Caco-2 (cell line): ENCODE measurements around the gene PTRH2. TPM values are rescaled to one million over a fixed set of nuclear protein-coding genes. Genes with fewer than 3 reads are reported as not detected.

Source experiments
- BruUV-seq: library from RNA; stranded (reverse); fragments of 400-500 nt; replicated peaks from 2 replicates; lab custom pipeline; 2021; lab: Mats Ljungman, UMichigan
- CTCF ChIA-PET: fragments of 300-600 bp; sonication (Branson Sonifier 250); formaldehyde crosslinking; loops from one replicate; lab custom pipeline; 2022; ENCODE audit warnings: antibody characterized with exemption; lab: Charles Lee
- POLR2A ChIA-PET: fragments of 300-600 bp; sonication (Branson Sonifier 250); formaldehyde crosslinking; loops from one replicate; lab custom pipeline; 2022; ENCODE audit warnings: antibody characterized with exemption; lab: Charles Lee
- DNase-seq, 2 experiments: peaks; one replicate each; pipeline versions ENCODE4 v3.0.0 to v3.0.0-alpha.2; 2020 to 2022
- H3K27me3 ChIP-seq: replicated peaks from 2 replicates; pipeline ENCODE4 v1.6.0; 2011; ENCODE audit warnings: low read length; ENCODE audit not compliant: control insufficient read depth, insufficient read depth
- H3K36me3 ChIP-seq: 2 replicates; pipeline ENCODE4 v1.5.1; 2011; ENCODE audit warnings: low read length; ENCODE audit not compliant: control insufficient read depth, insufficient read depth
- H3K4me1 ChIP-seq: fragments of 250-450 bp; sonication (Bioruptor Pico); 2 replicates; pipeline ENCODE4 v1.5.1; 2020; ENCODE audit warnings: mild to moderate bottlenecking
- H3K4me3 ChIP-seq: 2 replicates; pipeline ENCODE4 v1.5.1; 2011; ENCODE audit warnings: low read depth, mild to moderate bottlenecking, control low read depth, low read length
- H3K9me3 ChIP-seq: fragments of 250-450 bp; sonication (Bioruptor Pico); 2 replicates; pipeline ENCODE4 v1.5.1; 2020; ENCODE audit warnings: mild to moderate bottlenecking, moderate library complexity
- H3K27ac Mint-ChIP-seq: one replicate; pipeline ENCODE4 v1.8.0; 2022; ENCODE audit warnings: mixed read lengths; ENCODE audit not compliant: unreplicated experiment
- H3K27me3 Mint-ChIP-seq: one replicate; pipeline ENCODE4 v1.8.0; 2022; ENCODE audit warnings: mixed read lengths; ENCODE audit not compliant: insufficient read depth, unreplicated experiment
- H3K36me3 Mint-ChIP-seq: one replicate; pipeline ENCODE4 v1.8.0; 2022; ENCODE audit warnings: mild to moderate bottlenecking, mixed read lengths; ENCODE audit not compliant: insufficient read depth, unreplicated experiment
- H3K4me1 Mint-ChIP-seq: one replicate; pipeline ENCODE4 v1.8.0; 2022; ENCODE audit warnings: low read depth, mixed read lengths; ENCODE audit not compliant: unreplicated experiment
- H3K4me3 Mint-ChIP-seq: one replicate; pipeline ENCODE4 v1.8.0; 2022; ENCODE audit warnings: mild to moderate bottlenecking, moderate library complexity, mixed read lengths; ENCODE audit not compliant: unreplicated experiment
- H3K9me3 Mint-ChIP-seq: one replicate; pipeline ENCODE4 v1.8.0; 2022; ENCODE audit warnings: mixed read lengths; ENCODE audit not compliant: unreplicated experiment
- intact Hi-C: fragments of 100-400 bp; cut with micrococcal nuclease; formaldehyde crosslinking; loops from one replicate; pipeline ENCODE4 v1.10.0; 2022; ENCODE audit not compliant: unreplicated experiment
- total RNA-seq: library from RNA; stranded (reverse); gene quantifications from 2 replicates; pipeline ENCODE4 v1.2.3, GENCODE V29; 2022
- TF ChIP-seq, protein P1 (sequence below), 2 experiments: fragments of 200-600 bp in 1 of 2; IDR thresholded peaks; 1 replicate in 1 of 2; 2 replicates in 1 of 2; pipeline versions ENCODE4 v1.5.1 to v1.8.0; 2011 to 2022; ENCODE audit warnings: antibody characterized with exemption in 1 of 2, control low read depth in 1 of 2, inconsistent platforms in 1 of 2, low read depth in 1 of 2, low read length in 1 of 2, mild to moderate bottlenecking in 1 of 2, moderate library complexity in 1 of 2; ENCODE audit not compliant: insufficient read depth in 1 of 2, severe bottlenecking in 1 of 2, unreplicated experiment in 1 of 2

The PTRH2 gene
- total RNA-seq, 1 experiment from 2014 or later = 36.1 TPM

DNA sequence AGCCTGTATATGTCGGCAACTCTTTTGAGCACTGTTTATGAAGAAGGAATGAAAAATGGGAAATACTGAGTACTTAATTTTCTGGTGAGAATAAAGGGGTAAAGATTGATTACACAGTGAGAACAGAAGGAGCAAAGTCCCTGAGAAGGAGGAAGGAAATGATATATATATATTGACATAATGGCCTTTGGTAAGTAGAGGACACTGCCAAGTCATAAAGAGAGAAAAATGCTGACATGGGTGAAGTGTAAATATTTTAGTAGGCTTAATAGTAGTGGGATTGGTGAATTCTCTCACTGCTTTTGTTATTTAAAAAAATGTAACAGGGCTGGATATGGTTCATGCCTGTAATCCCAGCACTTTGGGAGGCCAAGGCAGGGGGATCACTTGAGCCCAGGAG is 16.4 kb upstream of the PTRH2 start:
- no peak overlapping the region for H3K4me3 Mint-ChIP-seq
- intact Hi-C loops = no loop called here

DNA sequence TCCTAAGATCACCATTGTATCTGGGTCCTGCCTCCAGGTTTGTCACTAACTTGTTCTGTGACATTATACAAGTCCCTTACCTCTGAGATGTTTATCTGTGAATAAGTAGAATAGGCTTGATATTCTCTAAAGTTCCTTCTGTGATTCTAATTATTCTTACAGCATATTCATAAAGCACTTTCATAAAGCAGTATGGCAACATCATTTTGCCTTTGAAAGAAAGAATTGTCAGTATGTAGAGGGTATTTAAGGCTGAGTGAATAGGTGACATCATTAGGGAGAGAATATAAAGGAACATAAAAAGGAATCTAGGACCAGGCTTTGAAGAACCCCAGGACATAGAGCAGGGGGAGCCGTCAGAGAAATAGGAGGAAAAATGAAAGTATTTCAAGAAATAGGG is 15.8 kb upstream of the PTRH2 start:
- Mint-ChIP-seq H3K27ac (peak overlapping the region; percentile 12), H3K9me3 (no peaks in the 10 kb centered on the region), H3K4me1 (peaks cover 18% of the 10 kb centered on the region), H3K27me3 (no peaks in the 10 kb centered on the region), H3K36me3 (peaks cover 18% of the 10 kb centered on the region), H3K4me3 (no peak overlapping the region)
- Histone ChIP-seq H3K4me3 (no peak overlapping the region), H3K36me3 (no peaks in the 10 kb centered on the region), H3K9me3 (no peaks in the 10 kb centered on the region), H3K27me3 (no peaks in the 10 kb centered on the region), H3K4me1 (peaks cover 12% of the 10 kb centered on the region)
- BruUV-seq = no TSS peak
- TF ChIP-seq, protein P1, sequence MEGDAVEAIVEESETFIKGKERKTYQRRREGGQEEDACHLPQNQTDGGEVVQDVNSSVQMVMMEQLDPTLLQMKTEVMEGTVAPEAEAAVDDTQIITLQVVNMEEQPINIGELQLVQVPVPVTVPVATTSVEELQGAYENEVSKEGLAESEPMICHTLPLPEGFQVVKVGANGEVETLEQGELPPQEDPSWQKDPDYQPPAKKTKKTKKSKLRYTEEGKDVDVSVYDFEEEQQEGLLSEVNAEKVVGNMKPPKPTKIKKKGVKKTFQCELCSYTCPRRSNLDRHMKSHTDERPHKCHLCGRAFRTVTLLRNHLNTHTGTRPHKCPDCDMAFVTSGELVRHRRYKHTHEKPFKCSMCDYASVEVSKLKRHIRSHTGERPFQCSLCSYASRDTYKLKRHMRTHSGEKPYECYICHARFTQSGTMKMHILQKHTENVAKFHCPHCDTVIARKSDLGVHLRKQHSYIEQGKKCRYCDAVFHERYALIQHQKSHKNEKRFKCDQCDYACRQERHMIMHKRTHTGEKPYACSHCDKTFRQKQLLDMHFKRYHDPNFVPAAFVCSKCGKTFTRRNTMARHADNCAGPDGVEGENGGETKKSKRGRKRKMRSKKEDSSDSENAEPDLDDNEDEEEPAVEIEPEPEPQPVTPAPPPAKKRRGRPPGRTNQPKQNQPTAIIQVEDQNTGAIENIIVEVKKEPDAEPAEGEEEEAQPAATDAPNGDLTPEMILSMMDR (IDR thresholded peaks at IDR 0.05; ENCODE audit: insufficient read depth in 1 of 2, low read depth in 1 of 2, low read length in 1 of 2, severe bottlenecking in 1 of 2, unreplicated experiment in 1 of 2) = no peak
- CTCF ChIA-PET = no interaction called here
- DNase-seq = no peak
- intact Hi-C loops = no loop called here
- POLR2A ChIA-PET = no interaction called here

More for the DNA sequence above, 16.4 kb upstream of the PTRH2 start:
- H3K36me3 Mint-ChIP-seq = peaks cover 12% of the 10 kb centered on the region
- no peaks in the 10 kb centered on the region for H3K27me3 Mint-ChIP-seq
- Histone ChIP-seq H3K4me1 (peaks cover 12% of the 10 kb centered on the region), H3K27me3 (no peaks in the 10 kb centered on the region), H3K9me3 (no peaks in the 10 kb centered on the region), H3K4me3 (no peak overlapping the region), H3K36me3 (no peaks in the 10 kb centered on the region)
- ChIA-PET CTCF (no interaction called here), POLR2A (interaction anchor here (0.9 kb wide), 1 partner anchor 15 kb away, joined by 5 read pairs; no protein-coding TSS in a partner anchor)
- no peak for DNase-seq
- BruUV-seq = no TSS peak
- peaks cover 18% of the 10 kb centered on the region for H3K4me1 Mint-ChIP-seq
- no peaks in the 10 kb centered on the region for H3K9me3 Mint-ChIP-seq
- peak overlapping the region; percentile 12 for H3K27ac Mint-ChIP-seq
- TF ChIP-seq, protein P1 (IDR thresholded peaks at IDR 0.05; ENCODE audit: insufficient read depth in 1 of 2, low read depth in 1 of 2, low read length in 1 of 2, severe bottlenecking in 1 of 2, unreplicated experiment in 1 of 2) = no peak

DNA sequence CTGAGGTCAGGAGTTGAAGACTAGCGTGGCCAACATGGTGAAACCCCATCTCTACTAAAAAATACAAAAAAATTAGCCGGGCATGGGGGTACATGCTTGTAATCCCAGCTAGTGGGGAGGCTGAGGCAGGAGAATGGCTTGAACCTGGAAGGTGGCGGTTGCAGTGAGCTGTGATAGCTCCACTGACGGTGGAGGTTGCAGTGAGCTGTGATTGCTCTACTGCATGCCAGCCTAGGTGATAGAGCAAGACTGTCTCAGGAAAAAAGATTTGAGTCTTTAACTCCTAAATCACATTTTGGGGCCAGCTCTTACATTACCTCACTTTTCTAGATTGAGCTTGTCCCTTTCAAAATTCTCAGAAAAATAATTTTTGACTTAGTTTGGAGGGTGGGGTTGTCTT is 15.4 kb upstream of the PTRH2 start:
- H3K4me1 ChIP-seq = peaks cover 12% of the 10 kb centered on the region
- H3K4me3 Mint-ChIP-seq = no peak overlapping the region
- no peaks in the 10 kb centered on the region for H3K9me3 Mint-ChIP-seq
- ChIA-PET CTCF (no interaction called here), POLR2A (no interaction called here)
- DNase-seq = no peak
- H3K9me3 ChIP-seq = no peaks in the 10 kb centered on the region
- intact Hi-C loops = no loop called here
- peaks cover 18% of the 10 kb centered on the region for H3K36me3 Mint-ChIP-seq
- H3K27me3 Mint-ChIP-seq = no peaks in the 10 kb centered on the region
- no TSS peak for BruUV-seq
- no peak overlapping the region for H3K27ac Mint-ChIP-seq
- peaks cover 18% of the 10 kb centered on the region for H3K4me1 Mint-ChIP-seq
- no peaks in the 10 kb centered on the region for H3K36me3 ChIP-seq
- TF ChIP-seq, protein P1 (IDR thresholded peaks at IDR 0.05; ENCODE audit: insufficient read depth in 1 of 2, low read depth in 1 of 2, low read length in 1 of 2, severe bottlenecking in 1 of 2, unreplicated experiment in 1 of 2) = no peak
- H3K4me3 ChIP-seq = no peak overlapping the region
- H3K27me3 ChIP-seq = no peaks in the 10 kb centered on the region
